Endometrium (tissue), 2 donors: ENCODE data around the gene ATAD1.

ENCODE experiments used
- FAIRE-seq: peaks from 2 replicates; lab custom pipeline; 2012; peaks lifted over from hg19 to GRCh38; lab: Jason Lieb, UNC
- donor health status: control.
- donor health status: control.

ATAD1 gene

GRCh38 chr10:87715552-87716347, 102.3 kb downstream of the ATAD1 start:
- no peak for FAIRE-seq

GRCh38 chr10:87713707-87714106, 104.3 kb downstream of the ATAD1 start:
- FAIRE-seq: no peak

- no peak for FAIRE-seq
These were observed 105.0 kb downstream of the ATAD1 start for GRCh38 chr10:87712913-87713616.

- FAIRE-seq: no peak
These were observed 110.8 kb downstream of the ATAD1 start for GRCh38 chr10:87707254-87707653.

GRCh38 chr10:87706731-87707130, 111.3 kb downstream of the ATAD1 start:
- no peak for FAIRE-seq

- FAIRE-seq: no peak
These were observed 112.7 kb downstream of the ATAD1 start for GRCh38 chr10:87705339-87705738.

- FAIRE-seq: no peak
These were observed 114.3 kb downstream of the ATAD1 start for GRCh38 chr10:87703771-87704170.

GRCh38 chr10:87702973-87703294, 115.1 kb downstream of the ATAD1 start:
- FAIRE-seq: no peak

GRCh38 chr10:87702260-87702972, 115.6 kb downstream of the ATAD1 start:
- no peak for FAIRE-seq
